ENCODE data around the gene STAB2.

- TF ChIP-seq, protein P1, sequence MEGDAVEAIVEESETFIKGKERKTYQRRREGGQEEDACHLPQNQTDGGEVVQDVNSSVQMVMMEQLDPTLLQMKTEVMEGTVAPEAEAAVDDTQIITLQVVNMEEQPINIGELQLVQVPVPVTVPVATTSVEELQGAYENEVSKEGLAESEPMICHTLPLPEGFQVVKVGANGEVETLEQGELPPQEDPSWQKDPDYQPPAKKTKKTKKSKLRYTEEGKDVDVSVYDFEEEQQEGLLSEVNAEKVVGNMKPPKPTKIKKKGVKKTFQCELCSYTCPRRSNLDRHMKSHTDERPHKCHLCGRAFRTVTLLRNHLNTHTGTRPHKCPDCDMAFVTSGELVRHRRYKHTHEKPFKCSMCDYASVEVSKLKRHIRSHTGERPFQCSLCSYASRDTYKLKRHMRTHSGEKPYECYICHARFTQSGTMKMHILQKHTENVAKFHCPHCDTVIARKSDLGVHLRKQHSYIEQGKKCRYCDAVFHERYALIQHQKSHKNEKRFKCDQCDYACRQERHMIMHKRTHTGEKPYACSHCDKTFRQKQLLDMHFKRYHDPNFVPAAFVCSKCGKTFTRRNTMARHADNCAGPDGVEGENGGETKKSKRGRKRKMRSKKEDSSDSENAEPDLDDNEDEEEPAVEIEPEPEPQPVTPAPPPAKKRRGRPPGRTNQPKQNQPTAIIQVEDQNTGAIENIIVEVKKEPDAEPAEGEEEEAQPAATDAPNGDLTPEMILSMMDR (IDR thresholded peaks at IDR 0.05) = no peak
- TF ChIP-seq POLR2A (IDR thresholded peaks at IDR 0.05) = no peak
These were observed 86.4 kb downstream of the STAB2 start for GRCh38 chr12:103673487-103673886.

All from heart left ventricle (tissue), 13 donors.